GM21526 (cell line): ENCODE results near the gene APOL3.
"Not testable (repeated sequence)": the region's sequence is repeated elsewhere in the genome, so short reads cannot be mapped to it uniquely, and the experiment has no call there.

Experiments used
- ATAC-seq: cut with Tn5 transposase; IDR thresholded peaks from one replicate; pipeline ENCODE4 v1.9.1; 2021; ENCODE audit warnings: moderate library complexity; ENCODE audit not compliant: unreplicated experiment, low FRiP score

Gene APOL3

GRCh38 chr22:36106910-36107309 is 53.6 kb downstream of the APOL3 start:
- ATAC-seq: no peak

GRCh38 chr22:36104988-36105387 is 55.6 kb downstream of the APOL3 start:
- no peak for ATAC-seq

GRCh38 chr22:36104435-36104834 is 56.1 kb downstream of the APOL3 start:
- ATAC-seq: no peak

GRCh38 chr22:36103891-36104290 is 56.7 kb downstream of the APOL3 start:
- ATAC-seq: no peak

GRCh38 chr22:36102995-36103394 is 57.6 kb downstream of the APOL3 start:
- ATAC-seq: no peak

- ATAC-seq: no peak
Observed at GRCh38 chr22:36101756-36102155, 58.8 kb downstream of the APOL3 start.

- ATAC-seq: not testable (repeated sequence)
Observed at GRCh38 chr22:36100908-36101307, 59.6 kb downstream of the APOL3 start.

- no peak for ATAC-seq
Observed at GRCh38 chr22:36100134-36100824, 60.3 kb downstream of the APOL3 start.

GRCh38 chr22:36099561-36099960 is 61.0 kb downstream of the APOL3 start:
- not testable (repeated sequence) for ATAC-seq

- ATAC-seq: no peak
Observed at GRCh38 chr22:36097880-36098279, 62.7 kb downstream of the APOL3 start.

GRCh38 chr22:36090772-36091171 is 69.8 kb downstream of the APOL3 start:
- not testable (repeated sequence) for ATAC-seq
